PC-3 (cell line): ENCODE results near the gene PCDHB16. TPM values are rescaled to one million over a fixed set of nuclear protein-coding genes. Genes with fewer than 3 reads are reported as not detected.
"Not testable (repeated sequence)": the region's sequence is repeated elsewhere in the genome, so short reads cannot be mapped to it uniquely, and the experiment has no call there.

Source experiments
- ATAC-seq: fragments of 200-7000 bp; cut with Tn5 transposase; 2 replicates; pipeline ENCODE4 v1.9.1; 2020; ENCODE audit warnings: mild to moderate bottlenecking, moderate library complexity
- BruUV-seq: library from RNA; stranded (reverse); fragments of 400-500 nt; replicated peaks from 2 replicates; lab custom pipeline; 2021; lab: Mats Ljungman, UMichigan
- CTCF ChIA-PET: fragments of 300-600 bp; sonication (Branson Sonifier 250); formaldehyde crosslinking; loops from one replicate; lab custom pipeline; 2022; ENCODE audit warnings: antibody characterized with exemption; lab: Charles Lee
- POLR2A ChIA-PET: fragments of 300-600 bp; sonication (Branson Sonifier 250); formaldehyde crosslinking; loops from one replicate; lab custom pipeline; 2022; ENCODE audit warnings: antibody characterized with exemption; ENCODE audit not compliant: unreplicated experiment; lab: Charles Lee
- DNase-seq: peaks from one replicate; pipeline ENCODE4 v3.0.0-alpha.2; 2015
- H2AFZ ChIP-seq: fragments of 300-600 bp; sonication (generic); 2 replicates; pipeline ENCODE4 v1.6.0; 2016; ENCODE audit warnings: antibody characterized with exemption, low read length
- H3F3A ChIP-seq: fragments of 300-600 bp; sonication (generic); one replicate; pipeline ENCODE4 v1.6.0; 2017; ENCODE audit warnings: antibody characterized with exemption, low read length, control low read depth, mild to moderate bottlenecking; ENCODE audit not compliant: unreplicated experiment
- H3K27ac ChIP-seq: fragments of 300-600 bp; sonication (generic); 2 replicates; pipeline ENCODE4 v1.5.1; 2016; ENCODE audit warnings: mild to moderate bottlenecking, low read length
- H3K27me3 ChIP-seq: fragments of 300-600 bp; sonication (generic); 2 replicates; pipeline ENCODE4 v1.6.1; 2016; ENCODE audit warnings: low read length, mixed read lengths
- H3K36me3 ChIP-seq: fragments of 300-600 bp; sonication (generic); 2 replicates; pipeline ENCODE4 v1.6.1; 2016; ENCODE audit warnings: low read depth, mixed run types, low read length, mixed read lengths
- H3K4me1 ChIP-seq: fragments of 300-600 bp; sonication (generic); 2 replicates; pipeline ENCODE4 v1.5.1; 2016; ENCODE audit warnings: low read length; ENCODE audit not compliant: insufficient read depth
- H3K4me2 ChIP-seq: fragments of 300-600 bp; sonication (generic); 2 replicates; pipeline ENCODE4 v1.6.0; 2016; ENCODE audit warnings: low read length
- H3K4me3 ChIP-seq: fragments of 300-600 bp; sonication (generic); 2 replicates; pipeline ENCODE4 v1.5.1; 2016; ENCODE audit warnings: mild to moderate bottlenecking, low read length, mixed read lengths
- H3K79me2 ChIP-seq: fragments of 300-600 bp; sonication (generic); 2 replicates; pipeline ENCODE4 v1.6.1; 2017; ENCODE audit warnings: low read length, mixed read lengths
- H3K9ac ChIP-seq: fragments of 300-600 bp; sonication (generic); 2 replicates; pipeline ENCODE4 v1.6.0; 2016; ENCODE audit warnings: mild to moderate bottlenecking, low read length
- H3K9me2 ChIP-seq: fragments of 300-600 bp; sonication (generic); replicated peaks from 2 replicates; pipeline ENCODE4 v1.6.1; 2016; ENCODE audit warnings: mixed run types, low read length, mixed read lengths
- H3K9me3 ChIP-seq: fragments of 300-600 bp; sonication (generic); 2 replicates; pipeline ENCODE4 v1.6.1; 2016; ENCODE audit warnings: low read length, mixed read lengths
- H4K20me1 ChIP-seq: fragments of 300-600 bp; sonication (generic); 2 replicates; pipeline ENCODE4 v1.6.1; 2016; ENCODE audit warnings: low read length, mixed read lengths
- CTCF ChIP-seq: fragments of 300-600 bp; sonication (generic); conservative IDR thresholded peaks from 2 replicates; pipeline ENCODE4 v1.5.1; 2017; ENCODE audit warnings: antibody characterized with exemption, low read depth, mild to moderate bottlenecking, low read length
- EZH2phosphoT487 ChIP-seq: fragments of 300-600 bp; sonication (generic); IDR thresholded peaks from 2 replicates; pipeline ENCODE4 v1.6.1; 2018; ENCODE audit warnings: mild to moderate bottlenecking, antibody characterized with exemption, low read length, borderline replicate concordance
- intact Hi-C: fragments of 100-400 bp; cut with micrococcal nuclease; formaldehyde crosslinking; loops from 2 replicates; pipeline ENCODE4 v1.9.0; 2023
- total RNA-seq: library from RNA; depleted of rRNA; stranded (reverse); fragments of >200 nt; gene quantifications from 2 replicates; pipeline ENCODE4 v1.2.3, GENCODE V29; 2014

The PCDHB16 gene
- total RNA-seq, 1 experiment from 2014 or later = not detected

- DNase-seq, H3K9me3 ChIP-seq, H3K4me1 ChIP-seq, BruUV-seq, POLR2A ChIA-PET, H3K4me3 ChIP-seq, H3K9me2 ChIP-seq, H2AFZ ChIP-seq, H3K9ac ChIP-seq, intact Hi-C loops, H3K27me3 ChIP-seq, ATAC-seq, H3K4me2 ChIP-seq, H3K27ac ChIP-seq, H3F3A ChIP-seq, CTCF ChIA-PET, H3K36me3 ChIP-seq, H4K20me1 ChIP-seq, H3K79me2 ChIP-seq: not testable (repeated sequence)
Measured at GRCh38 chr5:141215504-141215903, 33.3 kb downstream of the PCDHB16 start.

GRCh38 chr5:141216035-141216434 lies 33.8 kb downstream of the PCDHB16 start:
- H3K9ac ChIP-seq, H3K36me3 ChIP-seq, BruUV-seq, H3K27ac ChIP-seq, H3K4me3 ChIP-seq, H3K4me1 ChIP-seq, H4K20me1 ChIP-seq, DNase-seq, POLR2A ChIA-PET, H3K4me2 ChIP-seq, H3K9me3 ChIP-seq, CTCF ChIA-PET, H3K79me2 ChIP-seq, H2AFZ ChIP-seq, ATAC-seq, H3K9me2 ChIP-seq, H3K27me3 ChIP-seq, H3F3A ChIP-seq, intact Hi-C loops: not testable (repeated sequence)

GRCh38 chr5:141223112-141223783 lies 41.1 kb downstream of the PCDHB16 start, which contains the start of gene PCDHB14:
TSS of gene PCDHB14 (plus strand) at chr5:141223343. CDS start at chr5:141223506, 163 bp downstream.
- H3K4me2 ChIP-seq = peak within 1 kb of the TSS; percentile 55
- BruUV-seq = no TSS peak
- no peaks in the 10 kb centered on the region for H3K4me1 ChIP-seq
- TF ChIP-seq EZH2phosphoT487 (no peak), CTCF (peak; percentile 47)
- peak; percentile 43 for DNase-seq
- no peak within 1 kb of the TSS for H3K27ac ChIP-seq
- H4K20me1 ChIP-seq = no peaks in the 10 kb centered on the region
- H3K27me3 ChIP-seq = no peaks in the 10 kb centered on the region
- H3F3A ChIP-seq = no peaks in the 10 kb centered on the region
- H3K9ac ChIP-seq = no peak within 1 kb of the TSS
- no peaks in the 10 kb centered on the region for H3K36me3 ChIP-seq
- peak within 1 kb of the TSS; percentile 52 for H3K4me3 ChIP-seq
- no peaks in the 10 kb centered on the region for H3K9me2 ChIP-seq
- no peaks in the 10 kb centered on the region for H3K79me2 ChIP-seq
- no peak for ATAC-seq
- CTCF ChIA-PET = no interaction called here
- POLR2A ChIA-PET = no interaction called here
- H3K9me3 ChIP-seq = peaks cover 7% of the 10 kb centered on the region; the same call in 1 of the 2 replicates
- H2AFZ ChIP-seq = peak within 1 kb of the TSS; percentile 61
- intact Hi-C loops = no loop called here

- H2AFZ ChIP-seq, H3K4me2 ChIP-seq, BruUV-seq, H4K20me1 ChIP-seq, ATAC-seq, H3K9ac ChIP-seq, H3K36me3 ChIP-seq, CTCF ChIA-PET, H3K27me3 ChIP-seq, POLR2A ChIA-PET, H3K79me2 ChIP-seq, H3K9me2 ChIP-seq, H3K4me1 ChIP-seq, H3K4me3 ChIP-seq, DNase-seq, H3K9me3 ChIP-seq, intact Hi-C loops, H3F3A ChIP-seq, H3K27ac ChIP-seq: not testable (repeated sequence)
Measured at GRCh38 chr5:141224844-141225243, 42.7 kb downstream of the PCDHB16 start.

GRCh38 chr5:141225421-141225820 lies 43.2 kb downstream of the PCDHB16 start:
- H2AFZ ChIP-seq, BruUV-seq, POLR2A ChIA-PET, CTCF ChIA-PET, H3K36me3 ChIP-seq, H3K27ac ChIP-seq, H3K27me3 ChIP-seq, H3F3A ChIP-seq, H3K9me2 ChIP-seq, H3K4me1 ChIP-seq, H3K9me3 ChIP-seq, H3K4me3 ChIP-seq, H3K4me2 ChIP-seq, H3K9ac ChIP-seq, H3K79me2 ChIP-seq, H4K20me1 ChIP-seq, intact Hi-C loops, ATAC-seq, DNase-seq: not testable (repeated sequence)
